ENCODE results near the gene WIZ.

DNA sequence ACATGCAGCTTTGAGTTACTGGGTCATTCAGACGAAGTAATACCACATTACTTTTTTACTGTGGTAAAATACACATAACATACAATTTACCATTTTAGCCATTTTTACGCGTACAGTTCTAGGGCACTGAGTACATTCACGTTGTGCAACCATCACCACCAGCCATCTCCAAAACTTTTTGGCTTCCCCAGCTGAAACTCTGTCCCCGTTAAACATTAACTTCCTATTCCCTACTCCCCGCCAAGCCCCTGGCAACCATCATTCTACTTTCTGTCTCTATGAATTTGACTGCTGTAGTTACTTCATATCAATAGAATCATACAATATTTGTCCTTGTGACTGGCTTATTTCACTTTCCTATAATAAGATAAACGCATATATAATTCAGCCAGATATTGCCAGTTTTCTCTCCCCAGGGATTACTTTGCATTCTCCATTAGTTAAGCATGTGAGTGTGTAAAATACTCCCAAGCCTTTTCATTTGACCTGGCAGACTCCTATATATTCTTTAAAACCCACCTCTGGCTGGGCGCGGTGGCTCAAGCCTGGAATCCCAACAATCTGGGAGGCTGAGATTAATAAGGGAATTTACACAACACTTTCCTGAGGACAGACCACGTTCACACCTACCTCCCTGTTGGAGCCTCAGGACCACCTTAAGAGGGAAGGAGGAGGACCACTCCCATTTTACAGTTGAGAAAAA, 48.6 kb upstream of the WIZ start:
- TF ChIP-seq, protein P1, sequence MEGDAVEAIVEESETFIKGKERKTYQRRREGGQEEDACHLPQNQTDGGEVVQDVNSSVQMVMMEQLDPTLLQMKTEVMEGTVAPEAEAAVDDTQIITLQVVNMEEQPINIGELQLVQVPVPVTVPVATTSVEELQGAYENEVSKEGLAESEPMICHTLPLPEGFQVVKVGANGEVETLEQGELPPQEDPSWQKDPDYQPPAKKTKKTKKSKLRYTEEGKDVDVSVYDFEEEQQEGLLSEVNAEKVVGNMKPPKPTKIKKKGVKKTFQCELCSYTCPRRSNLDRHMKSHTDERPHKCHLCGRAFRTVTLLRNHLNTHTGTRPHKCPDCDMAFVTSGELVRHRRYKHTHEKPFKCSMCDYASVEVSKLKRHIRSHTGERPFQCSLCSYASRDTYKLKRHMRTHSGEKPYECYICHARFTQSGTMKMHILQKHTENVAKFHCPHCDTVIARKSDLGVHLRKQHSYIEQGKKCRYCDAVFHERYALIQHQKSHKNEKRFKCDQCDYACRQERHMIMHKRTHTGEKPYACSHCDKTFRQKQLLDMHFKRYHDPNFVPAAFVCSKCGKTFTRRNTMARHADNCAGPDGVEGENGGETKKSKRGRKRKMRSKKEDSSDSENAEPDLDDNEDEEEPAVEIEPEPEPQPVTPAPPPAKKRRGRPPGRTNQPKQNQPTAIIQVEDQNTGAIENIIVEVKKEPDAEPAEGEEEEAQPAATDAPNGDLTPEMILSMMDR (IDR thresholded peaks at IDR 0.05), result no peak
- TF ChIP-seq POLR2A (IDR thresholded peaks at IDR 0.05) (no peak), EP300 (IDR thresholded peaks at IDR 0.05) (no peak)
